K562 (cell line): ENCODE data around the gene PAIP1. TPM values are rescaled to one million over a fixed set of nuclear protein-coding genes. Genes with fewer than 3 reads are reported as not detected.

Source experiments
- CBX1 ChIP-seq: sonication (generic); IDR thresholded peaks from 2 replicates; pipeline ENCODE4 v1.6.1; 2016; ENCODE audit warnings: antibody characterized with exemption, low read depth, mild to moderate bottlenecking
- ETS2 ChIP-seq: IDR thresholded peaks from 2 replicates; pipeline ENCODE4 v1.6.1; 2016; ENCODE audit warnings: borderline replicate concordance, missing genetic modification characterization, mild to moderate bottlenecking, moderate library complexity, missing compliant biosample characterization; ENCODE audit not compliant: poor library complexity, severe bottlenecking
- MECOM ChIP-seq: fragments of 250-450 bp; sonication (Bioruptor Pico); IDR thresholded peaks from 2 replicates; pipeline ENCODE4 v1.8.0; 2022; ENCODE audit warnings: inconsistent platforms
- MGA ChIP-seq: fragments of 450-650 bp; IDR thresholded peaks from 2 replicates; pipeline ENCODE4 v1.6.1; 2016; ENCODE audit warnings: mild to moderate bottlenecking, moderate library complexity
- NUFIP1 ChIP-seq: fragments of 450-650 bp; IDR thresholded peaks from 2 replicates; pipeline ENCODE4 v1.6.1; 2018; ENCODE audit not compliant: partially characterized antibody
- RBM34 ChIP-seq: fragments of 200-400 bp; formaldehyde crosslinking; IDR thresholded peaks from 2 replicates; pipeline ENCODE4 v1.6.1; 2018; ENCODE audit warnings: low read length, borderline replicate concordance; ENCODE audit not compliant: insufficient read depth
- SPI1 ChIP-seq: IDR thresholded peaks from 2 replicates; pipeline ENCODE4 v1.6.1; 2011; ENCODE audit warnings: low read depth, low read length, control low read depth, borderline replicate concordance
- TBL1XR1 ChIP-seq, 2 experiments: IDR thresholded peaks; 2 replicates each; pipeline ENCODE4 v1.6.1; 2012; ENCODE audit warnings: improper control_type of control experiment in 2 of 2, low read length in 2 of 2, mild to moderate bottlenecking in 1 of 2
- TEAD2 ChIP-seq: fragments of 450-650 bp; IDR thresholded peaks from 2 replicates; pipeline ENCODE4 v1.6.1; 2016; ENCODE audit warnings: missing genetic modification characterization, control low read depth, missing compliant biosample characterization
- TSC22D4 ChIP-seq: fragments of 450-650 bp; IDR thresholded peaks from 2 replicates; pipeline ENCODE4 v1.6.1; 2016; ENCODE audit warnings: missing genetic modification characterization, missing biosample characterization, control low read depth
- polyA plus RNA-seq, 8 experiments: library from polyadenylated mRNA; depleted of rRNA in 4 of 8; stranded (reverse) in 5 of 8; unstranded in 3 of 8; fragments of >200 nt; fragmentation: Nextera tagmentation in 2 of 8; fragmentation: Illumina TruSeq in 1 of 8; extraction: Ambion mirVana in 2 of 8; extraction: Trizol in 1 of 8; gene quantifications; 2 replicates each; pipeline versions ENCODE4 v1.2.1 to v1.2.3, GENCODE V29; 2011 to 2014; ENCODE audit warnings: inconsistent platforms in 1 of 8, missing spikeins in 1 of 8
- total RNA-seq, 7 experiments: library from RNA; depleted of rRNA in 6 of 7; stranded (reverse); fragments of >200 nt in 6 of 7; fragmentation: Illumina TruSeq in 2 of 7; extraction: Trizol in 2 of 7; gene quantifications; 2 replicates each; pipeline versions ENCODE4 v1.2.1 to v1.2.3, GENCODE V29; 2011 to 2021; ENCODE audit warnings: low replicate concordance in 1 of 7
- TF ChIP-seq, protein P1 (sequence below): fragments of 250-450 bp; sonication (Bioruptor Pico); IDR thresholded peaks from 2 replicates; pipeline ENCODE4 v1.8.0; 2021; ENCODE audit warnings: borderline replicate concordance, mild to moderate bottlenecking, moderate library complexity; ENCODE audit not compliant: poor library complexity, severe bottlenecking
- TF ChIP-seq, protein P2 (sequence below): sonication (generic); formaldehyde crosslinking; IDR thresholded peaks from 2 replicates; pipeline ENCODE4 v1.8.0; 2022; ENCODE audit warnings: missing genetic modification reagents, mild to moderate bottlenecking, borderline replicate concordance

Gene PAIP1
- total and polyA plus RNA-seq, 9 of the 15 experiments (the other 6 are each of a cell fraction or from before 2014, with no cell fraction given) = 51.7 to 181 (median 102) TPM

- TF ChIP-seq TSC22D4 (tag) (no peak), MGA (peak; percentile 84), CBX1 (peak; percentile 70; the same call in 1 of the 2 replicates), TEAD2 (tag) (no peak), ETS2 (tag) (no peak), TBL1XR1 (IDR thresholded peaks at IDR 0.05; ENCODE audit: low read length in 2 of 2) (peak in 1 of 2 experiments; percentile 81; a peak in 2 of 4 replicates), MECOM (CRISPR knock-in tag) (no peak), NUFIP1 (peak; percentile 45), RBM34 (no peak), SPI1 (no peak)
- TF ChIP-seq, protein P1, sequence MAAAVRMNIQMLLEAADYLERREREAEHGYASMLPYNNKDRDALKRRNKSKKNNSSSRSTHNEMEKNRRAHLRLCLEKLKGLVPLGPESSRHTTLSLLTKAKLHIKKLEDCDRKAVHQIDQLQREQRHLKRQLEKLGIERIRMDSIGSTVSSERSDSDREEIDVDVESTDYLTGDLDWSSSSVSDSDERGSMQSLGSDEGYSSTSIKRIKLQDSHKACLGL (CRISPR knock-in tag) = no peak
- TF ChIP-seq, protein P2, sequence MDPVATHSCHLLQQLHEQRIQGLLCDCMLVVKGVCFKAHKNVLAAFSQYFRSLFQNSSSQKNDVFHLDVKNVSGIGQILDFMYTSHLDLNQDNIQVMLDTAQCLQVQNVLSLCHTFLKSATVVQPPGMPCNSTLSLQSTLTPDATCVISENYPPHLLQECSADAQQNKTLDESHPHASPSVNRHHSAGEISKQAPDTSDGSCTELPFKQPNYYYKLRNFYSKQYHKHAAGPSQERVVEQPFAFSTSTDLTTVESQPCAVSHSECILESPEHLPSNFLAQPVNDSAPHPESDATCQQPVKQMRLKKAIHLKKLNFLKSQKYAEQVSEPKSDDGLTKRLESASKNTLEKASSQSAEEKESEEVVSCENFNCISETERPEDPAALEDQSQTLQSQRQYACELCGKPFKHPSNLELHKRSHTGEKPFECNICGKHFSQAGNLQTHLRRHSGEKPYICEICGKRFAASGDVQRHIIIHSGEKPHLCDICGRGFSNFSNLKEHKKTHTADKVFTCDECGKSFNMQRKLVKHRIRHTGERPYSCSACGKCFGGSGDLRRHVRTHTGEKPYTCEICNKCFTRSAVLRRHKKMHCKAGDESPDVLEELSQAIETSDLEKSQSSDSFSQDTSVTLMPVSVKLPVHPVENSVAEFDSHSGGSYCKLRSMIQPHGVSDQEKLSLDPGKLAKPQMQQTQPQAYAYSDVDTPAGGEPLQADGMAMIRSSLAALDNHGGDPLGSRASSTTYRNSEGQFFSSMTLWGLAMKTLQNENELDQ = no peak
Measured at GRCh38 chr5:43483298-43484105, 73.4 kb downstream of the PAIP1 start, which contains the start of gene TMEM267 (continued).
